Measurements from ENCODE around the gene GYG1.

The GYG1 gene

DNA sequence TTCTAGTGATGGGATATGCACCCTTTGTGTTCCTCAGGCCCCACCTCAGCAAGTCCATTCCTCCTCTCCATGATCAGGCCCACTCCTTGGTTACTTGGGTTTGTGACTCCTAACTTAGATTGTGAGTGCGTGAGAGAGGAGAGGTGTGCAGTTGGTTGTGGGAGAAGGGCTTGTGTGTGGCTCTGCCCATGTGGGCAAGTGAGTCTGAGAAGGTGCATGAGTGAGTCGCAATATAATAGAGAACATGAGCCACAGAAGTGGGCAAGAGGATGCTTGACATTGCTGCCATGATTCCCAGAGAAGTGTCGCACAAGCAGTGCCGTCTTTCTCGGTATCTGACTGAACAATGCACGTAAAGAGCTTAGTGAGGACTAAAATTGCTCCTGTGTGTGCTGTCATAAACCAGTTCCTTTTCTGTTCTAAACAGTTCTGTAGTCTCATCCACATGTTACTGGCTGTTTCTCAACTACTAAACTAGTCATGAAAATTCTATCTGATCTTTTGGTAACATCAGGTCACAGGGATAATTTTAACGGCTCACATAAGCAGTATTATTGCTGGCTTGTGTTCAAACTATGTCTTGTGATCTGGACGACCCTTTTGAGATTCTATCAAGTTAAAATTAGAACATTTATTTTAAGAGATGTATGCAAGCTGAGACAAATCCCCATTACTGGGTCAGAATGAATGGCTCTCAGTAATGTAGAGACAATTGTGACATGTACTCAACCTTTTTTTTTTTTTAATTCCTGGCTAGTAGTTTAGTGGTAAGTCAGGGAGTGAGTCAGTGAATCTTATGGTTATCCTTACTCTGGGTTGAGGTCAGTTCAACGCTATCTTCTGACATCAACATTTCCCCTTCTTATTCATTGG, 25.6 kb downstream of the GYG1 start:
- peak; percentile 92 for DNase-seq (ENCODE audit: low read depth)

DNA sequence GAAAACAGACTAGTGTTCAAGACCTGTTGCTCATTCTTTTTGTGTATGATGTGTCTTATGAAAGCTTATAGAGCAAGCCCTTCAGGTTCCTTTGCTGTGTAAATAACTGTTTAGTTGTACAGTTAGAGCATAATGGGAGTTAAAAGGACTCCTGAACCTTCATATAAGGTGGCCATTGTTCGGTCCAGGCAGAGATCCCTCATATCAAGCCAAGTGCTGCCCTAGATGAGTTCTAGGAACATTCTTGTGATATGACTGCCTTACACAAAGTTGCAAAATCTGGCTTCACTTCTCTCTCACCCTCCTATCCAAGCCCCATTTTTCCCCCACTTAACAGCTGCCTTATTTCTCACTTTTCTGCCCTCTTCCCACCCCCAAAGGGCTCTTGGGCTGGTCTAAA, 26.9 kb downstream of the GYG1 start:
- no peak for DNase-seq (ENCODE audit: low read depth)

DNA sequence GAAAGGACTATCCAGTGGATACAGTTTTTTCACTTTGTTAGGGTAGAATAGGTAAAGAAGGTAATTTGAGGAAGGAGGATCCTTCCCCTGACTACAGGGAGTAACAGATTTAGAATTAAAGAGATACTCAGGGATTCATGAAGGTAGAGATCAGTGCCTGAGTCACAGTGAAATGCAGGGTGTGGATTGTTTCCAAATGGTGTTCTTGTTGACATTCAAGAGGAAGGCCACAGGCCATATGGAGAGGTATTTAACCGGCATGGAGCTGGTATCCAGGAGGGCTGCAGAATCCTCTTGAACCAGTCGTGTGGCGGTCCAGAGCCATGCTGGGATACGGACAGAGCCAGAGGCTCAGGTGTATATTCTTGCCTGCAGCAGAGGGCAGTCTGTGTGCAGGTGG, 28.2 kb downstream of the GYG1 start:
- no peak for DNase-seq (ENCODE audit: low read depth)

DNA sequence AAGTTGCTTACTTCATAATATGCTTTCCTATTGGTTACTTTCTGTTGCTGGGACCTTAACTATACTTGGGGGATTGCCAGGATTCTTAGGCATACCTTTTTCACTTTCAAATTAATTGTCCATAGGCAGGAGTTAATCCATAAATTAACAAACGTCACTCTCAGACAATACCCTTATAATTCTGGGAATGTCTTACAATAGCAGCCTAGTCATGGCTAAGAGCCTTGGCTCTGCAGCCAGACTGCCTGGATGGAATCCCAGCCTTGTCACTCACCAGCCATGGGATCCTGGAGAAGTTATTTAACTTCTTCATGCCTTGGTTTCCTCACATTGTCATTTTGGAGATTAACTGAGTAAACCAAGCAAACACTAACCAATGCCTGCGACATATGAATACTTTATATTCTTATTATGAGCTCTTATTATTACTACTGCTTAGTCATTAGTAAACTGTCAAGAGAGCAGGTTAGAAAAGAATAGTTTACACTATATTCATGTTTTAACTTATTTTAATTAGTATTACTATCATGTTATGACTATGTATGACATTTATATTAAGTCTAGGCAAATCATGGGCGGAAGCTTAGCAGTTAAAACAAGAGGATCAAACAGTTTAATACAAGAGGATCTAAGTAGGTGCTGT, 29.0 kb downstream of the GYG1 start:
- no peak for DNase-seq (ENCODE audit: low read depth)

DNA sequence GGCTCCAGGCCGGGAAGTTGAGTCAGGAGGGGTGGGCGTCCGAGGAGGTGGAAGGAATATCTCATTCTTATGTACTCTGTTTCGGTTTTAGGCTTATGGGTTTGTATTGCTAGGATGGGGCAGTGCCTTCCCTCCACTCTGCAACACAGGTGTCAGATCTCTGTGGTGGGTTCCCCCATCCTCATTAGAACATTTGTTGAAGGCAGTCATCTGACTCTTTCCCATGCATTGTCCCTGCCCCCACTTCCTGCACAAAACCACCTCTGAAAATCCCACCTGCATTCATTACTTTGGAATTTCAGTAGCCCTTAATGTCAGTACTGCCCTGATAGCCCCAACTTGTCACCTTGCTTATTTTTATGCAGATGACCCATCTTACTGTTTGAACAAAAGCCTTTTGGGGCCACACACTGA, 29.5 kb downstream of the GYG1 start:
- DNase-seq (ENCODE audit: low read depth): no peak

DNA sequence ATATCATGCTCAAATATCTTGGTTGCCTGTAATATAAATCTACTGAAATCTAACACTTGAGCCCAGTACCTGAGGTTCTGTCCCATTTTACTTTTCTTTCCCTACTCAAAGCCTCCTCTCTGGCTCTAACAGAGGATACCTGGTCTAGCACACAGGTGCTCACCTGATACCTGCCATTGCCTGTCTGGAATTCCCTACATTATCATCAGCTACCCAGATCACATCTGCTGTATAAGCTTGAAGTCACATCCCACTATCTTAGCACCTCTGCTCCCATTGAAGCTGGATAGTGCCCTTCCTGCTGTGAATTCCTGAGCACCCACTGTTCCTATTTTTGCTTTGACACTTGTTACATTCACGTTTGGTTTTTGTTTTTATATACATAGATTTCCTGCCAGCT, 30.5 kb downstream of the GYG1 start:
- no peak for DNase-seq (ENCODE audit: low read depth)

DNA sequence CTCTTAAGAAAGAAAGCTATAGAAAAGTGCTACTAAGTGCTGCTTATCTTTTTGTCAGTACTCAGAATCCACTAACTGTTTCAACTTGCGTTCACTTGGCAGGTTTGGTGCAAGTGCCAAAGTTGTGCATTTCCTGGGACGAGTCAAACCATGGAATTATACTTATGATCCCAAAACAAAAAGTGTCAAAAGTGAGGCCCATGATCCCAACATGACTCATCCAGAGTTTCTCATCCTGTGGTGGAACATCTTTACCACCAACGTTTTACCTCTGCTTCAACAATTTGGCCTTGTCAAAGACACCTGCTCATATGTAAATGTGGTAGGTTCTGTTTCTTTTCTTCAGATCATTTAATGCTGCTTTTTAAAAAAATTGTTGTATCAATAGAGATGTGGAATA, 32.6 kb downstream of the GYG1 start:
- no peak for DNase-seq (ENCODE audit: low read depth)

DNA sequence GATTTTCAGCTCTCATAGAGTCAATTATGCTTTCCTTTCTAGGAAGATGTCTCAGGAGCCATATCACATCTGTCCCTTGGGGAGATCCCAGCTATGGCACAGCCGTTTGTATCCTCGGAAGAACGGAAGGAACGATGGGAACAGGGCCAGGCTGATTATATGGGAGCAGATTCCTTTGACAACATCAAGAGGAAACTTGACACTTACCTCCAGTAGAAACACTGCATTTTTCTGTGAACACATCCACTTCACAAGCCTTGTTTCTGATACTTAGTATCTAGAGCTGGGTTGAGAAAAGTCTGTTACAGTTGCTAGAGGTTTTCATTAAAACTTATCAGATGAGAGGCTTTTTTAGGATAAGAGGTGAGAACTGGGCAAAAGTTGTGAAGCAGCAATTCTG, 35.4 kb downstream of the GYG1 start:
- no peak for DNase-seq (ENCODE audit: low read depth)

DNA sequence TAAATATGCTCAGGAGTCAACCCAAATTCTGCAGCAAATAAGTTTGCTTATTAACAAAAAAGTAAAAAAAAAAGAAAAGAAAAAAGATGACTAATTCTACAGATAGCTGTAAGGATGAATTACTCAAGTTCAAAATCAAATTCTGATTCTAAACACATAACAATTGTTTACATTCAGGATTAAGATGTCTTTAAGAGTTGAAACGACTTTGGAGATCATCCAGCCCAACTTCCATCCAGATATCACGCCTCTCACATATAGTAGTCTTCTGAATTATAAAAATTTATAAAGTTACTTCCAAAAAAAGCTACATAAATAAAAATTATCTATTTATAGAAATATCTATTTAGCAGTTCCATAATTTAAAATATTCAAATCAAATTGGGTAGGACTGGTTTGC, 39.8 kb downstream of the GYG1 start:
- no peak for DNase-seq (ENCODE audit: low read depth)

DNA sequence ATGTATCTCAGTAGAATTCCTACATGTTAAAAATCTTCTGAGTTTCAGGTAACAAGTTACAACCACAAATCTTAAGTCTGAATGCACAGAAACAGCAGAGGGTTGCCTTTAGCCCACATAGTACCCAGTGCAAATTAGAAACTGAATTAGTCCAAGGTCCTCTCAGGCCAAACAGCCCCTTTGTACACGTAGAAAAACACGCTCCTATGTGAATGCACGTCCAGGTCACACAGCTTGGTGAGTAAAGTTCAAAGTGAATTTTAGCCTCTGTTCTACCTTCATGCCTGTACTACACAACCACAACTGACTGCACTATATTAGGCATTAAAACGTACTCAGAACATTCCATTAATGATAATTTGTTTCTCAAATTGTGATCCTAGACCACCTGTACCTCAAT, 46.3 kb downstream of the GYG1 start:
- DNase-seq (ENCODE audit: low read depth): no peak

DNA sequence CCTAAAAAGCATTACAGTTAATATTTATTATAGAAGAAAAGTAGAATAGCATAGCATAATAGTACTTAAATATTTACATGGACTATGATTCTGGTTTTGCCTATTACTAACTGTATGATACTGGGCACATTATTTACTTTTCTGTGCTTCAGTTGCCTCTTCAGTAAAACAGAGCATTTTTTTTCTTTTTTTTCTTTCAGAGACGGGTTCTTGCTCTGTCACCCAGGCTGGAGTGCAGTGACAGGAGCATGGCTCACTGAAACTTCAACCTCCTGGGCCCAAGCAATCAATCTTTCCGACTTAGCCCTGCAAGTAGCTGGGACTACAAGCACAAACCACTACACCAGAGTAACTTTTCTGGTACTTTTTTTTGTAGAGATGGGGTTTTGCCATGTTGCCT, 47.0 kb downstream of the GYG1 start:
- no peak for DNase-seq (ENCODE audit: low read depth)

DNA sequence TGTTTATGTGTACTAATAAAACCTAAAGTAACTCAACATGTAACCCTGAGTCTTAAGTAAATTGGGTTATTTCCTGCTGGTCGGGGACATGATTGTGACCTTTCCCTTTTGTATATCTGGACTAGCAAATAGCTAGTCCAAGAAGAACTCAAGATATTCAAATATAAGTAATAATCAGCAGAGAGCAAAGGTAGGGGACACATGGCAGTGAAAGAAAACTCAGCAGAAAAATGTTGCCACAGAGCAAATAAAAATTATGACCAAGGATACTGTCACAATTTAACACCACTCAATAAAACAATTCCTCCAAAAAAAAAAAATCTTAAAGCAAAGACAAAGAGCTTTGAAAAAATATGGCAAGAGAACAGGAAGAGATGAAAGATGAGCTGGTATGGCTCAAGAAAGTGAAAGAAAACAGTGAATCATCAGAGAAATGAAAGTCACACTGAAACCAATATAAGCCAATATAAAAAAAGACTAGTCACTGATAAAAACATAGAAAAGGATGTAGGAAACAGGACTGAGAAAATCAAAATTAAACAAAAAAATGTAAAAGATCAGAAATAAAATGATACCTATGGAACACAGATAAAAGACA, 51.5 kb downstream of the GYG1 start:
- DNase-seq (ENCODE audit: low read depth): no peak

DNA sequence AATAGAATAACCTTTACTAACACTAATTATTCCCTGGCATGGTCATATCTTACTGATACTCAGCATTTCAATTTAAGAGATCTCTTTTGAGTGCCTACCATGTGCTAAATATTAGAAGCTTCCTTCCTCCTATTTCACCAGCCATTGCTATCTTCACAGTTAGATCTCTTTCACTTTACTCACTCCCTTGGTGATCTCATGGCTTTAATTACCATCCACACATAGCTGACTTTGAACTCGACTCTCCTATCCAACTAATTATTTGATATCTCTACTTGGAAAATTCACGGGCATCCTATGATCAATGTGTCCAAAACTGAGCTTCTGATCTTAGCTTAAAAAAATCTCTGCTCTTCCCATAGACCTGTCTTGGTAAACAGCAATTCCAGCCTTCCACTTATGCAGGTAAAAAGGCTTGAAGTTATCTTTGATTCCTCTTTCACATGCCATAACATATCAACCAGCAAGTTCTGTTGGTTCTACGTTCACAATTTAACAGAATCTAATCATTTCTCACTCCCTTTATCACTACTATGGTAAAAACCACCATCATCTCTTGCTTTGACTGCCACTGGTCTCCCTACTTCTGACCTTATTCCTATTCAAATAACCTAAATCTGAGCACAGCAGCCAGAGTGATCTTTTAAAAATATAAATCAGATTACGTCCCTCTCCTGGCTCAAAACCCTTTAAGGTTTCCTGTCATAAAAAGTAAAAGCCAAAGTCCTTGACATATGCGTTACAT, 53.2 kb downstream of the GYG1 start:
- DNase-seq (ENCODE audit: low read depth): no peak

DNA sequence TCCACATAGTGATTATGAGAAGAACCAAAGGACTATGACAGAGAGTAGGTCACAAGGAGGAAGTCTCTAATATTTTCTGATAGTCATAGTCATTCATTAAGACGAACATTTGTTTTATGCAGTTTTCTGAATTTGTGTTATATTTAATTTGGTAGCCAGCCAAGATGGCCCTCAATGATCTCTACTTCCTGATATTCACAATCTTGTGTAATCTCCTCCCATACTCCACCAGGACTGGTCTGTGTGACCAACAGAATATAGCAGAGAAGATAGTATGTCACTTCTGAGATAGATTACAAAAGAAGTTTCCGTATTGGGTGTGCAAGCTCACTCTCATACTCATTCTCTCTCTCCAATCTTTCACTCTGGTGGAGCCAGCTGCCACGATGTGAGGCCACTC, 64.2 kb downstream of the GYG1 start:
- no peak for DNase-seq (ENCODE audit: low read depth)

DNA sequence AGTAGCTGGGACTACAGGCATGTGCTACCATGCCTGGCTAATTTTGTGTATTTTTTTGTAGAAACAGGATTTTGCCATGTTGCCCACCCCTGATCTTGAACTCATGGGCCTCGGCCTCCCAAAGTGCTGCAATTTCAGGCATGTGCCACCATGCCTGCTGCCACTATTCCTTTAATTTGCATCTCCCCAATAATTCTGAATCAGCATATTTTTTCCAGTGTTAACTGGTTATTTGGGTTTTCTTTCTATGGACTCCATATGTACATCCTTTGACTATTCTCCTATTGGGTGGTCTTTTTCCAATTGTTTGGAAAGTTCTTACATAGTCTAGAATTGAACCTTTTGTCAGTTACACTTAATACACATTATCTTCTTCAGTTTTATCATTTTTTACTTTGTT, 66.9 kb downstream of the GYG1 start:
- DNase-seq (ENCODE audit: low read depth): no peak

DNA sequence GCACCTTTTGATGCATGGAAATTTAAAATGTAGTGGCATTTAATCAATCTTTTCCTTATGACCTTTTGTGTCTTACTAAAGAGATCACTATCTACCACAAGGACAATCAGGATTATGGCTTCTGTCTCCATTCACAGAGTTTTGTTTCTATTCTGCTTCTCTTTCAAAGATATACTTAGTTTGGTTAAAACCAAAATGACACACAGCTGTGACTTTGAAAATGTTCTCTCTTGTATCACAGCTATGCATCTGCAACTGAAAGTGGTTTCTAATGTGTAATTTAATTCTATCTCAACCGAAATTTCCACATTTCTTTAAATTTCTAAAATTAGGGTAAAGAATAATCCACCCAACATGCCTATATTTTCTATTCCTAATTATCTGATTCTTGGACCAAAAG, 67.3 kb downstream of the GYG1 start:
- DNase-seq (ENCODE audit: low read depth): no peak

DNA sequence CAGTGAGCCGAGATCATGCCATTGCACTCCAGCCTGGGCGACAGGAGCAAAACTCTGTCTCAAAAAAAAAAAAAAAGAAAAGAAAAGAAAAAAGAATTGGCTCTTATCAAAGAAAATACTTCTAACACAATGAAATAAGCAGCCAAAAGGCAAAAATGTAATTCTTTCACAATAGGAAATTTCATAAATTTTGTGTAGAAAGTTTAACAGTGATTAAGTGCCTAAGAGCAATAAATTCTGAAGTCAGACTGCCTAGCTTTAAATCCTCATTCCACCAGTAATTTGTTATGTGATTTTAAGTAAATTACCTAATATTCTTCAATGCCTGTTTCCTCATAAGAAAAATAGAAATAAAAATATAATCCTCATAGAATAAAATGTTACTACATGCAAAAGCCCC, 70.4 kb downstream of the GYG1 start:
- DNase-seq (ENCODE audit: low read depth): no peak

DNA sequence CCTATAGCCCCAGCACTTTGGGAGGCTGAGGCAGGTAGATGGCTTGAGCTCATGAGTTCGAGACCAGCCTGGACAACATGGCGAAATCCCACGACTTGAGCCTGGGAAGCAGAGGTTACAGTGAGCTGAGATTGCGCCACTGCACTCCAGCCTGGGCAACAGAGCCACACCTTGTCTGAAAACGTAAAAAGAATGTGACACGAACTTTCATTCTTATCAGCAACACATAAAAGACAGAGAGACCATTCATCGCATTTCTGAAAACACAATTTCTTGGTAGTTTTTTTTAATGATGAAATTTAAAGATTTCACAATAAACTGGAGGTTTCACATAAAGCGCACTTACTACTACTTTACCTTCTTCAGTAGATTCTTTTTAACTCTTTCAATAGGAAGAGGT, 76.5 kb downstream of the GYG1 start:
- DNase-seq (ENCODE audit: low read depth): no peak

Measured in non-pigmented ciliary epithelial cell (primary cell).